ENCODE measurements around the gene KRTAP10-7.

DNA sequence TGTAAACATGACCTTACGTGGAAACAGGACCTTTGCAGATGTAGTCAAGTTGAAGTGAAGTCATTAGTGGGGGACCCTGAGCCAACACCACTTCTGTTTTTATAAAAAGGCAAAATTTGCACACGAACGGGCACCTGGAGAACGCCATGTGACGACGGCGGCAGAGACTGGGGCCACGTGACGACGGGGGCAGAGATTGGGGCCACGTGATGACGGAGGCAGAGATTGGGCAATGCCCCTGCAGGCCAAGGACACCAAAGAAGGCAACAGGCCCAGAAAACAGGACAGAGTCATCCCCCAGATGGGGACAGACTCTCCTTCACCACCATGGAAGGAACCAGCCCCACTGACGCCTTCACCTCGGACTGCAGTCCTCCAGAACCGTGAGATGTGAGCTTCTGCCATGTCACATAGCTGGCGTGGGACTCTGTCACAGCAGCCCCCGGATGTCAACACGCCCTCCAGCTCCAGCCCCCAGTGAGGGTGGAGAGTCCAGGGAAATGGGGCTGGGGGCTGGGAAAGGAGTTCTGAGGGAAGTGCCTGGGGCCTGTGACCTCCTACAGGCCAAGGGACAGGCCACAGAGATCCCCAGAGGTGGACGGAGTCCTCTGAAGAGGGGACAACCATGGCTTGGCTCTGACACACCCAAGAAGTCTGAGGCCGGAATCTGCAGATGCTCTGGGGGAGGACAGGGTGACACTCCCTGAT is 50.0 kb downstream of the KRTAP10-7 start:
- TF ChIP-seq EZH2 (IDR thresholded peaks at IDR 0.05; ENCODE audit: insufficient read depth, poor library complexity, severe bottlenecking) (no peak), EZH2phosphoT487 (IDR thresholded peaks at IDR 0.05; ENCODE audit: insufficient read depth, low read depth) (no peak)

All from GM23248 (cell line).